ENCODE measurements around the gene CDC5L.

DNA sequence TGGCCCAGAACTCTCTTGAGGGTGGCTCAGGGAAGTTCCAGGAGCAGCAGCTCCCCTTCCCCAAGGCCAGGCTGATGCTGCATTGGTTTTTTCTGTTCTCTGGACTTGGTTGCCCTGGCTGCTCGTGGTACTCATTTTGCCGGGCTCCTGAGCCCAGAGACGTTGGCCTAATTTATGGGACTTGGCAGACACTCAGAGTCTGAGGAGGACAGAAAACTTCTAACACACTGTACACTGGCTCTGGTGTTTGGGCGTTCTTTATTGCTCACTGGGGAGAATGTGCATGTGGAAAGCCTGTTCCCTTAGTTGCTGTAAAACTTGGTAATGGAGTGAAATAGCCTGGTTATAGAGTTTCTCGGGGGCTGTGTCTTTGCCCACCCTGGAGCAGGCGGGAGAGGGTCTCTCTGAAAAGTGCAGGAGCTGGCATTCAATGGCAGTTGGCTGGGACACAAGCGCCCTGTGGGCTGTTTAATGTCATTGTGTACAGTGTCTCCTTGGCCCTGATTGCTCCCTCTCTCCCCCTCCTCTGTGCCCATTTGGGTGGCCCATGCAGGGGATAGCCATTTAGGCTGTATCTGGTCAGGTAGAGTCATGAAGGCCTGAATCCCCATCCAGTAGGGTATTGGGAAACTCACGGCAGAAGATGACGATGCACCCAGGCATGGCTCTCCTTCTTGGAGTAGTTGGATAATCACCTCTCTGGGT lies 109.3 kb downstream of the CDC5L start:
- TF ChIP-seq, protein P1, sequence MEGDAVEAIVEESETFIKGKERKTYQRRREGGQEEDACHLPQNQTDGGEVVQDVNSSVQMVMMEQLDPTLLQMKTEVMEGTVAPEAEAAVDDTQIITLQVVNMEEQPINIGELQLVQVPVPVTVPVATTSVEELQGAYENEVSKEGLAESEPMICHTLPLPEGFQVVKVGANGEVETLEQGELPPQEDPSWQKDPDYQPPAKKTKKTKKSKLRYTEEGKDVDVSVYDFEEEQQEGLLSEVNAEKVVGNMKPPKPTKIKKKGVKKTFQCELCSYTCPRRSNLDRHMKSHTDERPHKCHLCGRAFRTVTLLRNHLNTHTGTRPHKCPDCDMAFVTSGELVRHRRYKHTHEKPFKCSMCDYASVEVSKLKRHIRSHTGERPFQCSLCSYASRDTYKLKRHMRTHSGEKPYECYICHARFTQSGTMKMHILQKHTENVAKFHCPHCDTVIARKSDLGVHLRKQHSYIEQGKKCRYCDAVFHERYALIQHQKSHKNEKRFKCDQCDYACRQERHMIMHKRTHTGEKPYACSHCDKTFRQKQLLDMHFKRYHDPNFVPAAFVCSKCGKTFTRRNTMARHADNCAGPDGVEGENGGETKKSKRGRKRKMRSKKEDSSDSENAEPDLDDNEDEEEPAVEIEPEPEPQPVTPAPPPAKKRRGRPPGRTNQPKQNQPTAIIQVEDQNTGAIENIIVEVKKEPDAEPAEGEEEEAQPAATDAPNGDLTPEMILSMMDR (IDR thresholded peaks at IDR 0.05), result no peak
- no peak for TF ChIP-seq POLR2A (IDR thresholded peaks at IDR 0.05)

All from thyroid gland (tissue), 4 donors.